Keratinocyte (primary cell): ENCODE results near the gene DIS3L2. TPM values are rescaled to one million over a fixed set of nuclear protein-coding genes. Genes with fewer than 3 reads are reported as not detected.

Experiments used
- DNase-seq: peaks from one replicate; pipeline ENCODE4 v3.0.0-alpha.2; 2011; ENCODE audit warnings: low read depth, missing footprints, low spot score
- FAIRE-seq: peaks from 2 replicates; lab custom pipeline; 2011; peaks lifted over from hg19 to GRCh38; lab: Jason Lieb, UNC
- H2AFZ ChIP-seq: 2 replicates; pipeline ENCODE4 v1.6.0; 2012; ENCODE audit warnings: low read length, control low read depth, inconsistent platforms; ENCODE audit not compliant: control insufficient read depth
- H3K27ac ChIP-seq: 2 replicates; pipeline ENCODE4 v1.5.1; 2011; ENCODE audit warnings: low read length; ENCODE audit not compliant: control insufficient read depth, insufficient read depth
- H3K27me3 ChIP-seq: 3 replicates; pipeline ENCODE4 v1.6.0; 2011; ENCODE audit warnings: low read length; ENCODE audit not compliant: control insufficient read depth, insufficient read depth; ENCODE audit errors: extremely low read depth
- H3K36me3 ChIP-seq, 2 experiments: 2 replicates in 1 of 2; 3 replicates in 1 of 2; pipeline ENCODE4 v1.5.1; 2011; ENCODE audit warnings: low read length in 2 of 2, mild to moderate bottlenecking in 1 of 2; ENCODE audit not compliant: control insufficient read depth in 2 of 2, insufficient read depth in 2 of 2; ENCODE audit errors: extremely low read depth in 1 of 2
- H3K4me1 ChIP-seq: 3 replicates; pipeline ENCODE4 v1.5.1; 2011; ENCODE audit warnings: low read length; ENCODE audit not compliant: control insufficient read depth, insufficient read depth; ENCODE audit errors: extremely low read depth
- H3K4me2 ChIP-seq: 3 replicates; pipeline ENCODE4 v1.6.0; 2011; ENCODE audit warnings: low read depth, low read length; ENCODE audit not compliant: control insufficient read depth, insufficient read depth; ENCODE audit errors: extremely low read depth
- H3K4me3 ChIP-seq, 3 experiments: fragments of 200-600 bp in 1 of 3; sonication (generic) in 1 of 3; 2 replicates in 2 of 3; 3 replicates in 1 of 3; pipeline ENCODE4 v1.5.1; 2011 to 2016; ENCODE audit warnings: low read length in 3 of 3, mild to moderate bottlenecking in 3 of 3, control low read depth in 2 of 3, inconsistent platforms in 1 of 3, low read depth in 1 of 3, mixed read lengths in 1 of 3, mixed run types in 1 of 3, moderate library complexity in 1 of 3; ENCODE audit not compliant: control insufficient read depth in 2 of 3, insufficient read depth in 2 of 3; ENCODE audit errors: extremely low read depth in 1 of 3
- H3K79me2 ChIP-seq: 2 replicates; pipeline ENCODE4 v1.6.0; 2012; ENCODE audit warnings: low read length; ENCODE audit not compliant: control insufficient read depth, insufficient read depth
- H3K9ac ChIP-seq: 3 replicates; pipeline ENCODE4 v1.6.0; 2011; ENCODE audit warnings: low read length; ENCODE audit not compliant: control insufficient read depth, insufficient read depth; ENCODE audit errors: extremely low read depth
- H3K9me1 ChIP-seq: 3 replicates; pipeline ENCODE4 v1.6.0; 2011; ENCODE audit warnings: low read length; ENCODE audit not compliant: control insufficient read depth, insufficient read depth; ENCODE audit errors: extremely low read depth
- H3K9me3 ChIP-seq: 2 replicates; pipeline ENCODE4 v1.5.1; 2012; ENCODE audit warnings: low read depth, low read length; ENCODE audit not compliant: control insufficient read depth
- H4K20me1 ChIP-seq: 3 replicates; pipeline ENCODE4 v1.6.0; 2011; ENCODE audit warnings: low read length; ENCODE audit not compliant: control insufficient read depth, insufficient read depth; ENCODE audit errors: extremely low read depth
- EZH2 ChIP-seq: IDR thresholded peaks from one replicate; pipeline ENCODE4 v1.6.1; 2012; ENCODE audit warnings: inconsistent platforms, mild to moderate bottlenecking, low read length, moderate library complexity
- dilution Hi-C: fragments of 300-500 bp; cut with MboI; formaldehyde crosslinking; loops from one replicate; pipeline ENCODE4 v1.7.0; 2020; ENCODE audit warnings: low sequenced_read_pairs; ENCODE audit not compliant: extremely low pct_ligation_motif_present
- polyA plus RNA-seq, 5 experiments: library from polyadenylated mRNA; depleted of rRNA in 3 of 5; stranded (reverse) in 3 of 5; stranded (forward) in 1 of 5; unstranded in 1 of 5; fragments of >200 nt; gene quantifications; 1 replicate in 1 of 5; 2 replicates in 3 of 5; 3 replicates in 1 of 5; pipeline versions ENCODE4 v1.2.1 to v1.2.3, GENCODE V29; 2011 to 2012; ENCODE audit warnings: missing spikeins in 2 of 5, low read depth in 1 of 5, low replicate concordance in 1 of 5
- TF ChIP-seq, protein P1 (sequence below), 3 experiments: IDR thresholded peaks in 1 of 3; conservative IDR thresholded peaks in 1 of 3; optimal IDR thresholded peaks in 1 of 3; 2 replicates in 2 of 3; 3 replicates in 1 of 3; pipeline versions ENCODE3 to v1.5.1; 2011; ENCODE audit warnings: low read length in 3 of 3, mild to moderate bottlenecking in 3 of 3, moderate library complexity in 2 of 3, control low read depth in 1 of 3, inconsistent platforms in 1 of 3; ENCODE audit not compliant: insufficient read depth in 2 of 3; ENCODE audit errors: extremely low read depth in 1 of 3

DIS3L2 gene
- polyA plus RNA-seq, 1 donor (not counting 4 experiments of a cell fraction or from before 2014, with no cell fraction given): 8.6 TPM

DNA sequence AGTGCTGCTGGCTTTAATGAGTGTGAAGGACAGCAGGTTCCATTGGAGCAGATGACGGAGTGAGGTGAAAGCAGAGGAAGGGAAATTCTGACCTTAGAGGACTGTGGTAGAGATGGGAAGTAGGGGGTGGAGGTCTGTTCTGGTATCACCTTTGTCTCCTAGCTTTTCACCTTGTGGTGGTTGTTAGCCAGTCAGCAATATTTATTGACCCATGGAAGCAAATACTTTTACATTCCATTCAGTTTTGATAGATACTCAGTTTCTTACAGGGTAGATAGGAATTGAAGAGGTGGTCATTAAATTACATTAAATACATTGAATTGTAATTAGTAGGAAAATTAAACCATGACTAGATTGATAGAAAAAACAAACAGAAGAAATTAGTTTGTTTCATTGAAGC lies 180.1 kb downstream of the DIS3L2 start:
- FAIRE-seq: no peak
- no peaks in the 10 kb centered on the region for H3K9me1 ChIP-seq
- no peak overlapping the region for H3K4me3 ChIP-seq
- H3K79me2 ChIP-seq: no peaks in the 10 kb centered on the region
- no peak overlapping the region for H3K27ac ChIP-seq
- TF ChIP-seq, protein P1, sequence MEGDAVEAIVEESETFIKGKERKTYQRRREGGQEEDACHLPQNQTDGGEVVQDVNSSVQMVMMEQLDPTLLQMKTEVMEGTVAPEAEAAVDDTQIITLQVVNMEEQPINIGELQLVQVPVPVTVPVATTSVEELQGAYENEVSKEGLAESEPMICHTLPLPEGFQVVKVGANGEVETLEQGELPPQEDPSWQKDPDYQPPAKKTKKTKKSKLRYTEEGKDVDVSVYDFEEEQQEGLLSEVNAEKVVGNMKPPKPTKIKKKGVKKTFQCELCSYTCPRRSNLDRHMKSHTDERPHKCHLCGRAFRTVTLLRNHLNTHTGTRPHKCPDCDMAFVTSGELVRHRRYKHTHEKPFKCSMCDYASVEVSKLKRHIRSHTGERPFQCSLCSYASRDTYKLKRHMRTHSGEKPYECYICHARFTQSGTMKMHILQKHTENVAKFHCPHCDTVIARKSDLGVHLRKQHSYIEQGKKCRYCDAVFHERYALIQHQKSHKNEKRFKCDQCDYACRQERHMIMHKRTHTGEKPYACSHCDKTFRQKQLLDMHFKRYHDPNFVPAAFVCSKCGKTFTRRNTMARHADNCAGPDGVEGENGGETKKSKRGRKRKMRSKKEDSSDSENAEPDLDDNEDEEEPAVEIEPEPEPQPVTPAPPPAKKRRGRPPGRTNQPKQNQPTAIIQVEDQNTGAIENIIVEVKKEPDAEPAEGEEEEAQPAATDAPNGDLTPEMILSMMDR (optimal IDR thresholded peaks at IDR 0.05 in 1 of 3, IDR thresholded peaks at IDR 0.05 in 1 of 3, conservative IDR thresholded peaks at IDR 0.05 in 1 of 3; ENCODE audit: extremely low read depth in 1 of 3, insufficient read depth in 2 of 3, low read length in 3 of 3): no peak
- no peak for TF ChIP-seq EZH2
- DNase-seq: no peak
- H4K20me1 ChIP-seq: no peaks in the 10 kb centered on the region
- H3K9me3 ChIP-seq: no peaks in the 10 kb centered on the region
- H3K9ac ChIP-seq: no peak overlapping the region
- H2AFZ ChIP-seq: no peak overlapping the region
- H3K4me2 ChIP-seq: no peak overlapping the region
- no peaks in the 10 kb centered on the region for H3K27me3 ChIP-seq
- peaks cover 0 to 3% of the 10 kb centered on the region in 2 experiments for H3K36me3 ChIP-seq
- dilution Hi-C loops: no loop called here
- no peaks in the 10 kb centered on the region for H3K4me1 ChIP-seq

DNA sequence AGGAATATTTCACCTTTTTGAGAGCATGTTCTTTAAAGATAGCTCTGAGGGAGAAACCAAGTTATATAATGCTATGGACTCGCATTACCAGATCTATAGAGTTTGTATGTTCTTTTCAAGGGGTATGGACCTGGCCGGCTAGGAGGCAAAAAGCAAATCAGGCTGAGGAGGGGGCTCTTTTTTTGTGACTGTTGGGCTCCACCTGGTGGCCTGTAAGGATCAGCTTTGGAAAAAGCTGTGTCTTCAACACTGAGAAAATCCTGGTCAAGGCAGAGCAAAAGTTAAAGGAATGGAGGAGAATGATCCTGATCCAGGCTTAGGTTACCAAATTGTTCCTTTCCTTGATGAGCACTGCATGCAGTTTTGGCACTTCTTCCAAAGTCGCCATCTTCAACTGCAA lies 180.5 kb downstream of the DIS3L2 start:
- TF ChIP-seq EZH2: no peak
- TF ChIP-seq, protein P1 (optimal IDR thresholded peaks at IDR 0.05 in 1 of 3, IDR thresholded peaks at IDR 0.05 in 1 of 3, conservative IDR thresholded peaks at IDR 0.05 in 1 of 3; ENCODE audit: extremely low read depth in 1 of 3, insufficient read depth in 2 of 3, low read length in 3 of 3): peak; percentile 56 to 70 (median 66)
- DNase-seq (no peak), FAIRE-seq (no peak)
- H3K9me3 ChIP-seq: no peaks in the 10 kb centered on the region
- no peaks in the 10 kb centered on the region for H3K4me1 ChIP-seq
- H3K27ac ChIP-seq: no peak overlapping the region
- H3K9me1 ChIP-seq: no peaks in the 10 kb centered on the region
- peaks cover 0 to 3% of the 10 kb centered on the region in 2 experiments for H3K36me3 ChIP-seq
- H3K4me3 ChIP-seq: no peak overlapping the region
- H4K20me1 ChIP-seq: no peaks in the 10 kb centered on the region
- no peaks in the 10 kb centered on the region for H3K27me3 ChIP-seq
- H2AFZ ChIP-seq: no peak overlapping the region
- H3K79me2 ChIP-seq: no peaks in the 10 kb centered on the region
- no peak overlapping the region for H3K9ac ChIP-seq
- dilution Hi-C loops: no loop called here
- H3K4me2 ChIP-seq: no peak overlapping the region
